Astrocyte (in vitro differentiated cells and primary cell): ENCODE measurements around the gene BCL11B. TPM values are rescaled to one million over a fixed set of nuclear protein-coding genes. Genes with fewer than 3 reads are reported as not detected.

Experiments used
- DNase-seq: peaks from one replicate; pipeline ENCODE4 v3.0.0-alpha.2; 2010; ENCODE audit warnings: low read depth
- FAIRE-seq: peaks from 2 replicates; lab custom pipeline; 2011; peaks lifted over from hg19 to GRCh38; lab: Jason Lieb, UNC
- H2AFZ ChIP-seq: 2 replicates; pipeline ENCODE4 v1.6.0; 2012; ENCODE audit warnings: low read depth, low read length, inconsistent platforms
- H3K27ac ChIP-seq: 2 replicates; pipeline ENCODE4 v1.5.1; 2011; ENCODE audit warnings: low read depth, low read length, inconsistent platforms
- H3K27me3 ChIP-seq: 2 replicates; pipeline ENCODE4 v1.6.0; 2011; ENCODE audit warnings: low read length, inconsistent platforms; ENCODE audit not compliant: insufficient read depth
- H3K36me3 ChIP-seq: 2 replicates; pipeline ENCODE4 v1.5.1; 2011; ENCODE audit warnings: low read length, inconsistent platforms; ENCODE audit not compliant: insufficient read depth
- H3K4me1 ChIP-seq: 2 replicates; pipeline ENCODE4 v1.5.1; 2011; ENCODE audit warnings: low read length, inconsistent platforms; ENCODE audit not compliant: insufficient read depth
- H3K4me2 ChIP-seq: 2 replicates; pipeline ENCODE4 v1.6.0; 2012; ENCODE audit warnings: low read length, inconsistent platforms
- H3K4me3 ChIP-seq: 2 replicates; pipeline ENCODE4 v1.5.1; 2011; ENCODE audit warnings: low read depth, mild to moderate bottlenecking, low read length, inconsistent platforms; ENCODE audit not compliant: insufficient read depth
- H3K79me2 ChIP-seq: 2 replicates; pipeline ENCODE4 v1.6.0; 2012; ENCODE audit warnings: mild to moderate bottlenecking, low read length, inconsistent platforms; ENCODE audit not compliant: insufficient read depth
- H3K9ac ChIP-seq: 2 replicates; pipeline ENCODE4 v1.6.0; 2012; ENCODE audit warnings: mild to moderate bottlenecking, low read length, inconsistent platforms
- H3K9me3 ChIP-seq: 2 replicates; pipeline ENCODE4 v1.5.1; 2012; ENCODE audit warnings: low read depth, mild to moderate bottlenecking, low read length, inconsistent platforms; ENCODE audit not compliant: insufficient read depth
- H4K20me1 ChIP-seq: 2 replicates; pipeline ENCODE4 v1.6.0; 2012; ENCODE audit warnings: low read length, inconsistent platforms; ENCODE audit not compliant: insufficient read depth
- H3K27ac Mint-ChIP-seq: one replicate; pipeline ENCODE4 v1.8.0; 2021; ENCODE audit warnings: mild to moderate bottlenecking, mixed read lengths; ENCODE audit not compliant: unreplicated experiment
- H3K27me3 Mint-ChIP-seq: one replicate; pipeline ENCODE4 v1.8.0; 2021; ENCODE audit warnings: low read depth, mixed read lengths; ENCODE audit not compliant: unreplicated experiment
- H3K36me3 Mint-ChIP-seq: one replicate; pipeline ENCODE4 v1.8.0; 2021; ENCODE audit warnings: low read depth, mixed read lengths; ENCODE audit not compliant: unreplicated experiment
- H3K4me1 Mint-ChIP-seq: one replicate; pipeline ENCODE4 v1.8.0; 2021; ENCODE audit warnings: low read depth, mixed read lengths; ENCODE audit not compliant: unreplicated experiment
- H3K4me3 Mint-ChIP-seq: one replicate; pipeline ENCODE4 v1.8.0; 2021; ENCODE audit warnings: mild to moderate bottlenecking, moderate library complexity, mixed read lengths; ENCODE audit not compliant: unreplicated experiment
- H3K9me3 Mint-ChIP-seq: one replicate; pipeline ENCODE4 v1.8.0; 2021; ENCODE audit warnings: mild to moderate bottlenecking, mixed read lengths; ENCODE audit not compliant: unreplicated experiment
- CTCF ChIP-seq: IDR thresholded peaks from 2 replicates; pipeline ENCODE4 v1.5.1; 2011; ENCODE audit warnings: low read depth, mild to moderate bottlenecking, inconsistent platforms, low read length, moderate library complexity; ENCODE audit not compliant: insufficient read depth
- EZH2 ChIP-seq: IDR thresholded peaks from 2 replicates; pipeline ENCODE4 v1.6.1; 2012; ENCODE audit warnings: mild to moderate bottlenecking, low read length, inconsistent platforms; ENCODE audit not compliant: insufficient read depth
- total RNA-seq: library from RNA; stranded (reverse); gene quantifications from 2 replicates; pipeline ENCODE4 v1.2.1, GENCODE V29; 2021

The BCL11B gene
- total RNA-seq, 1 donor from 2014 or later = 1.1 TPM

- Histone ChIP-seq H4K20me1 (no peaks in the 10 kb centered on the region), H3K4me2 (no peak overlapping the region), H3K9ac (no peak overlapping the region), H3K27ac (no peak overlapping the region), H3K9me3 (no peaks in the 10 kb centered on the region), H3K27me3 (no peaks in the 10 kb centered on the region), H3K36me3 (no peaks in the 10 kb centered on the region), H2AFZ (no peak overlapping the region), H3K79me2 (no peaks in the 10 kb centered on the region), H3K4me1 (no peaks in the 10 kb centered on the region), H3K4me3 (no peak overlapping the region)
- no peak for FAIRE-seq
- Mint-ChIP-seq H3K36me3 (peaks cover 2% of the 10 kb centered on the region), H3K27ac (no peak overlapping the region), H3K27me3 (peaks cover 19% of the 10 kb centered on the region), H3K4me1 (no peaks in the 10 kb centered on the region), H3K4me3 (no peak overlapping the region), H3K9me3 (peaks cover 3% of the 10 kb centered on the region)
- TF ChIP-seq EZH2 = no peak
- TF ChIP-seq CTCF = no peak
- no peak for DNase-seq
These were observed 89.3 kb downstream of the BCL11B start for GRCh38 chr14:99182548-99183250.

- Histone ChIP-seq H3K79me2 (no peaks in the 10 kb centered on the region), H3K27ac (no peak overlapping the region), H3K9me3 (no peaks in the 10 kb centered on the region), H3K4me1 (no peaks in the 10 kb centered on the region), H3K4me2 (no peak overlapping the region), H3K27me3 (no peaks in the 10 kb centered on the region), H3K36me3 (no peaks in the 10 kb centered on the region), H2AFZ (no peak overlapping the region), H3K9ac (no peak overlapping the region), H3K4me3 (no peak overlapping the region), H4K20me1 (no peaks in the 10 kb centered on the region)
- TF ChIP-seq EZH2 (no peak), CTCF (no peak)
- Mint-ChIP-seq H3K27ac (no peak overlapping the region), H3K4me1 (no peaks in the 10 kb centered on the region), H3K36me3 (peaks cover 2% of the 10 kb centered on the region), H3K9me3 (peaks cover 3% of the 10 kb centered on the region), H3K27me3 (peaks cover 18% of the 10 kb centered on the region), H3K4me3 (no peak overlapping the region)
- DNase-seq = no peak
- no peak for FAIRE-seq
These were observed 90.0 kb downstream of the BCL11B start for GRCh38 chr14:99181804-99182520.

GRCh38 chr14:99181241-99181640 is 90.8 kb downstream of the BCL11B start:
- no peak overlapping the region for H3K4me3 Mint-ChIP-seq
- H3K27me3 Mint-ChIP-seq = peaks cover 15% of the 10 kb centered on the region
- Histone ChIP-seq H3K27ac (no peak overlapping the region), H3K9me3 (no peaks in the 10 kb centered on the region), H3K9ac (no peak overlapping the region), H2AFZ (no peak overlapping the region), H4K20me1 (no peaks in the 10 kb centered on the region), H3K27me3 (no peaks in the 10 kb centered on the region), H3K4me3 (no peak overlapping the region), H3K4me1 (no peaks in the 10 kb centered on the region), H3K36me3 (no peaks in the 10 kb centered on the region), H3K4me2 (no peak overlapping the region), H3K79me2 (no peaks in the 10 kb centered on the region)
- DNase-seq = no peak
- no peak overlapping the region for H3K27ac Mint-ChIP-seq
- no peaks in the 10 kb centered on the region for H3K4me1 Mint-ChIP-seq
- TF ChIP-seq EZH2 (no peak), CTCF (no peak)
- H3K9me3 Mint-ChIP-seq = peaks cover 3% of the 10 kb centered on the region
- H3K36me3 Mint-ChIP-seq = peaks cover 2% of the 10 kb centered on the region
- no peak for FAIRE-seq
